D721Med (cell line): ENCODE measurements around the gene SORCS1.

ENCODE experiments used
- DNase-seq: peaks from one replicate; pipeline ENCODE4 v3.0.0; 2011; ENCODE audit warnings: low spot score; ENCODE audit not compliant: insufficient read length
- FAIRE-seq: peaks from 2 replicates; lab custom pipeline; 2011; peaks lifted over from hg19 to GRCh38; lab: Jason Lieb, UNC
- TF ChIP-seq, protein P1 (sequence below): IDR thresholded peaks from 2 replicates; pipeline ENCODE4 v1.5.1; 2012; ENCODE audit warnings: mild to moderate bottlenecking, control low read depth; ENCODE audit not compliant: insufficient read depth; ENCODE audit errors: missing control alignments

Gene SORCS1

DNA sequence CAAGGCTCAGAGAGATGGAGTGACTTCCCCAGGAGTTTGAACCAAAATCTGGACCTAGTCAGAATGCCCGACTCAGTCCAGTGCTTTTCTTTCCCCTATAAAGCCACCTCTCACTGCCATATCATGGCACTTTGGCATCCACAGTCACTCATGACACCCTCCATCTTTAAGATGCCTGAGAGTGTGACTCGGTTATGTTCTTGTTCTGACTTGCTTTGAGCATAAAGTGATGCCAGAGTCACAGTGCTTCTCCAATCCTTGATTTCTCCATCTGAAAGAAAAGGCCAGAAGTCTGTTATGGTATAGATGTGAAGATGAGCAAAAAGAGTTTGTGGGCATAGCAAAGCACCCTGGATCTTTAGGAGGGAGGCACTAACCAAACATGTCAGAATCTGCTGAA, 538.1 kb downstream of the SORCS1 start:
- TF ChIP-seq, protein P1, sequence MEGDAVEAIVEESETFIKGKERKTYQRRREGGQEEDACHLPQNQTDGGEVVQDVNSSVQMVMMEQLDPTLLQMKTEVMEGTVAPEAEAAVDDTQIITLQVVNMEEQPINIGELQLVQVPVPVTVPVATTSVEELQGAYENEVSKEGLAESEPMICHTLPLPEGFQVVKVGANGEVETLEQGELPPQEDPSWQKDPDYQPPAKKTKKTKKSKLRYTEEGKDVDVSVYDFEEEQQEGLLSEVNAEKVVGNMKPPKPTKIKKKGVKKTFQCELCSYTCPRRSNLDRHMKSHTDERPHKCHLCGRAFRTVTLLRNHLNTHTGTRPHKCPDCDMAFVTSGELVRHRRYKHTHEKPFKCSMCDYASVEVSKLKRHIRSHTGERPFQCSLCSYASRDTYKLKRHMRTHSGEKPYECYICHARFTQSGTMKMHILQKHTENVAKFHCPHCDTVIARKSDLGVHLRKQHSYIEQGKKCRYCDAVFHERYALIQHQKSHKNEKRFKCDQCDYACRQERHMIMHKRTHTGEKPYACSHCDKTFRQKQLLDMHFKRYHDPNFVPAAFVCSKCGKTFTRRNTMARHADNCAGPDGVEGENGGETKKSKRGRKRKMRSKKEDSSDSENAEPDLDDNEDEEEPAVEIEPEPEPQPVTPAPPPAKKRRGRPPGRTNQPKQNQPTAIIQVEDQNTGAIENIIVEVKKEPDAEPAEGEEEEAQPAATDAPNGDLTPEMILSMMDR: no peak
- FAIRE-seq (no peak), DNase-seq (no peak)

DNA sequence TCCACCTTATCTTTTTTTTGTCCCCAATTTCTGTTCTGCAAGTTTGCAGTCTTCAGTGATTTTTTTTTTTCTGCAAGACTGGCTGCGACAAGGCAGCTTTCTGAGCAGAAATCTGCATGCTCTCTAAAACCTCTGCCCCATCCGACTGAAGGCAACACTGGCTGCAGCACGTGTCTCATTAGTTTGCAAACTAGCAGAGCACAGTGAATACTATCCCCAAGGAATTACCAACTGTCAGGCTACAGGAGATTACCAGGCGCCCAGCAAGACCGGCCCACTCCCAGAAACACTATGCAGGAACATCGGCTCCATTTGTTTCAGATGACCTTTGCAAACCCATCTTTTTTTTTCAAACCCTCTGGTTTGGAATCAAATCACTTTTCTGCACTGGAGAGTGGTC, 538.8 kb downstream of the SORCS1 start:
- TF ChIP-seq, protein P1: no peak

DNA sequence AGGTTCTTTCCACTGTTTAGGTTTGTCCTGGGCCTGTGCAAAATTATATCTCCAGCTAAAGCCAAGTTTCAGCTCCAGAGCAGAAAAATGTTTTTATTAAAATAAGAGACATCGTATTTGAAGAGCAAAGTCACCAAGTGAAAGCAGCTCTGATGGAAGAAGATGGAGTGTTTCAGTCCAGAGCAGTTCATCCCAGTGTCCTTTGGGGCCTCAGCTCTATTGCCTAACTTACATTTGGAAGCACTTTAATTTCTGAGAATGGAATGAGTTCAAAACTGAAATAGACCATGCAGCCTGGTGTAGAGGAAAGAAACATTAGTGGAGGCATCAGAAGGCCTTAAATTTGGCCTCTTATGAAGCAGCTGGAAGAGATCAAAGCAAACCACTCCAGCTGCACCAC, 545.2 kb downstream of the SORCS1 start:
- no peak for FAIRE-seq
- no peak for DNase-seq
- TF ChIP-seq, protein P1: no peak

More for the DNA sequence above, 538.8 kb downstream of the SORCS1 start:
- FAIRE-seq: no peak
- DNase-seq: no peak

DNA sequence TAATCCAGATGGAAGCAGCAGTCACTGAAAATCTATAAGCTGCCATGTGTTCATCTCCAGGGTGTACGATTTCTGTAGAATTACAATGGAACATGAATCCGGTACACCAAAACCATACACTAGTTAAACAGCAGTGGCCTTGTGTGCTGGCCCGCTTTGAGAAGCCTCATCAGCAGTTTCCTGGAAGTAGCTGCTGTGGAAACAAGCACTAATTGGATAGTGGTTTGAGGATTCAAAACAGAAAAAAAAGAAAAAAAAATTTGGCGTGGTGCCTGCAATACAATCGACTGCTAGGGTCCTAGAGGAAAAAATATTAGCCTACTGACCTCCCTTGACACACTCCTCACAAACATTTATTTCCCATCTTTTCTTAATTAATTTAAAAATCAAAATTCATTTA, 545.9 kb downstream of the SORCS1 start:
- no peak for DNase-seq
- FAIRE-seq: no peak
- TF ChIP-seq, protein P1: no peak

DNA sequence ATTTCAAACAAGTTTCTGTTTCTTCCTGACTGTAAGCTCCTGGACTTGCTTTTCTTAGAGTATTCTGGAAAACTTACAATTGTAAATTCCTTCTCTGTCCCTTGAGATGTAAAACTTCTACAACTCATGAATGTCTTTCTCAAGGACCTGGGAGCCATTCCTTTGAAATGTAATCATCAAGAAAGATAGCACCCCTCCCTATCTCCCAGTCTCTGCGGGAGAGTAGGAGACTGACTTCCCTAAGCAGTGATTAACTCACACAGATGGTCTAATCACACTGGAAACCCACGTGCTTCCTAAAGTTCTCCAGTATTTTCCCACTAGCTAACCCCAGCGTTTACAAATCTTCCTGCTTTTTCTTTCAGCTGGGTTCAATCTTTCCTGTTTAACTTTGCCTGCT, 549.4 kb downstream of the SORCS1 start:
- no peak for FAIRE-seq

DNA sequence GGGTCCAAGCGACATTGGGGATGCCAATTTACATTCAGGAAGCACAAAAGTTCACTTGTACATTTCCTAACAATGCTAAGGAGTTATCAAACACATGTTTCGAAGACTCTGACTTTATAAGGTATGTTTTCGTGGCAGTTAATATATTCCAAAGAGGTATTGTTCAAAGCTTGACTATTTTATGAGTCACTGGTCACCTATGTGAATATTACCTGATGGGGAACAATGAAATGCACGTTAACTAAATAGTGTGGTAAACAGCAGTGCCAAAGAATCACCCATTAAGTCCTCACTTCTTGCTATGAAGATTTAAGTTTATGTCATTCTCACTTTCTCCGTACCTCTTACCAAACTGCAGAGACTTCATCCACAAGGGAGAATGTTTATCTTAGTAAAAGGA, 550.2 kb downstream of the SORCS1 start:
- DNase-seq (no peak), FAIRE-seq (no peak)
- TF ChIP-seq, protein P1: no peak

More for the DNA sequence above, 549.4 kb downstream of the SORCS1 start:
- TF ChIP-seq, protein P1: no peak
- DNase-seq: no peak

DNA sequence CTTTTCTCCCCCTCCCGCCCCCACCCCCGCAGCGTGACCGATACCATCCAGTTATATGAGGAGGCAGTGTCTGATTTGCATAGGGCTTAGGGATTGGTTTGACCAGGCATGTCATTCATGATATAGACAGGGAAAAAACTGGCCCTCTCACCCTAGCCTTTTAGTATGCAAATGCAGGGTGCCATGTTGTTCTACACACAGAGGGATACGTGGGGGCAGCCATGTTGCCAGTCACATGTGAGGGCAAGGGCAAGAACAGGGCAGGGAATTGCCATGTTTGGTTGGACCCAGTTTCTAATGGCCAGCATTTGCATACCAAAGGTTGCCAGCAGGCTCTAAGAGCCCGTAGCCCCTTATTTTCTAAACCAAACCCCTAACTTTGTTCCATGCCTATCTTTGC, 552.1 kb downstream of the SORCS1 start:
- TF ChIP-seq, protein P1: no peak
- DNase-seq (no peak), FAIRE-seq (no peak)
